Rectal smooth muscle tissue (tissue), 1 donor: Measurements from ENCODE around the gene KNCN.

Experiments
- H3K27ac ChIP-seq: one replicate; pipeline ENCODE4 v1.7.0; 2013; ENCODE audit warnings: low read depth, low read length, inconsistent platforms
- H3K27me3 ChIP-seq: one replicate; pipeline ENCODE4 v1.7.0; 2013; ENCODE audit warnings: low read length; ENCODE audit not compliant: control insufficient read depth, insufficient read depth
- H3K36me3 ChIP-seq: one replicate; pipeline ENCODE4 v1.7.0; 2013; ENCODE audit warnings: low read length; ENCODE audit not compliant: control insufficient read depth, insufficient read depth
- H3K4me1 ChIP-seq: one replicate; pipeline ENCODE4 v1.7.0; 2013; ENCODE audit warnings: low read length; ENCODE audit not compliant: control insufficient read depth, insufficient read depth
- H3K4me3 ChIP-seq: one replicate; pipeline ENCODE4 v1.7.0; 2013; ENCODE audit warnings: low read length
- H3K9ac ChIP-seq: one replicate; pipeline ENCODE4 v1.7.0; 2013; ENCODE audit warnings: low read length

Gene KNCN

DNA sequence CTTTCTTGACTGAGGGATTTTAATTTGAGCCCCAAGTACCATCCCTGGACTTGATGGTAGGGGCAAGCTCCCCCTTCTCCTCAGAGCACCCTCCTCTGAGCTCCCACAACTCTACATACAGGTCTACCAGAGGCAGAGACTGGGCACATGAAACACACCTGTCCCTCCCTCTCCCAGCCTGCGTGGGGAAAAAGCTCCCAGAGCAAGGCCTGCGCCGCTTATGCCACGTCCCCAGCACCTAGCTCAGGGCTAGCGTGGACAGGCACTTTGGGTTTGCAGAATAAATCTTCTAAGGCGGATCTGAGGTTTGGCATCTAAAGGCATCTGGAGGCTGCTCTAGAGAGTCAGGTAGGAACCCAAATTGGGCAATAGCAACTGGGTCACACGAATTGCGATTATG is 7.5 kb upstream of the KNCN start:
- peaks cover 19% of the 10 kb centered on the region for H3K36me3 ChIP-seq
- no peak overlapping the region for H3K4me3 ChIP-seq
- H3K4me1 ChIP-seq: no peaks in the 10 kb centered on the region
- H3K27me3 ChIP-seq: no peaks in the 10 kb centered on the region
- no peak overlapping the region for H3K27ac ChIP-seq
- H3K9ac ChIP-seq: no peak overlapping the region

GRCh38 chr1:46558141-46558963 is 6.9 kb upstream of the KNCN start:
- Histone ChIP-seq H3K9ac (no peak overlapping the region), H3K36me3 (peaks cover 19% of the 10 kb centered on the region), H3K4me1 (no peaks in the 10 kb centered on the region), H3K27me3 (no peaks in the 10 kb centered on the region), H3K4me3 (no peak overlapping the region), H3K27ac (no peak overlapping the region)

DNA sequence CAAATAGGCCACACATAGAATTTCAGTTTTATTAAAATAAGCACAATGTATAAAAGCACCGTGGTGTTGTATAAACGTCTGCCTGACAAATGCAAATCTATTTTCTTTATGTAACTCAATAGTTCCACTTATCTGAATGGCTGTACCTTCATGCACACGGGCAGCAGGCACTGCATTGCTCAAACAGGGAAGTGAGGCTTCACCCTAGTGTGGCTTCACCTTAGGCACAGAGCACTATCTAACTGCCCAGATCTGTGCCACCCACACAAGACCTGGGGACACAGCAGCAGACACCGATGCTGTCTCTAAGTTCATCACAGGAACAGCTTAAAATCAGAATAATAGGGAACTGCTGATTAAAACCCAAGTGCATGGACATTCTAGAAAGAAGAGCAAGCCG is 6.0 kb upstream of the KNCN start:
- no peak overlapping the region for H3K4me3 ChIP-seq
- H3K4me1 ChIP-seq: no peaks in the 10 kb centered on the region
- peaks cover 17% of the 10 kb centered on the region for H3K36me3 ChIP-seq
- H3K9ac ChIP-seq: no peak overlapping the region
- no peak overlapping the region for H3K27ac ChIP-seq
- no peaks in the 10 kb centered on the region for H3K27me3 ChIP-seq

- no peaks in the 10 kb centered on the region for H3K27me3 ChIP-seq
- no peak overlapping the region for H3K27ac ChIP-seq
- H3K9ac ChIP-seq: no peak overlapping the region
- H3K4me3 ChIP-seq: no peak overlapping the region
- H3K4me1 ChIP-seq: no peaks in the 10 kb centered on the region
- peaks cover 14% of the 10 kb centered on the region for H3K36me3 ChIP-seq
Measured at GRCh38 chr1:46556822-46557221, 5.4 kb upstream of the KNCN start.

DNA sequence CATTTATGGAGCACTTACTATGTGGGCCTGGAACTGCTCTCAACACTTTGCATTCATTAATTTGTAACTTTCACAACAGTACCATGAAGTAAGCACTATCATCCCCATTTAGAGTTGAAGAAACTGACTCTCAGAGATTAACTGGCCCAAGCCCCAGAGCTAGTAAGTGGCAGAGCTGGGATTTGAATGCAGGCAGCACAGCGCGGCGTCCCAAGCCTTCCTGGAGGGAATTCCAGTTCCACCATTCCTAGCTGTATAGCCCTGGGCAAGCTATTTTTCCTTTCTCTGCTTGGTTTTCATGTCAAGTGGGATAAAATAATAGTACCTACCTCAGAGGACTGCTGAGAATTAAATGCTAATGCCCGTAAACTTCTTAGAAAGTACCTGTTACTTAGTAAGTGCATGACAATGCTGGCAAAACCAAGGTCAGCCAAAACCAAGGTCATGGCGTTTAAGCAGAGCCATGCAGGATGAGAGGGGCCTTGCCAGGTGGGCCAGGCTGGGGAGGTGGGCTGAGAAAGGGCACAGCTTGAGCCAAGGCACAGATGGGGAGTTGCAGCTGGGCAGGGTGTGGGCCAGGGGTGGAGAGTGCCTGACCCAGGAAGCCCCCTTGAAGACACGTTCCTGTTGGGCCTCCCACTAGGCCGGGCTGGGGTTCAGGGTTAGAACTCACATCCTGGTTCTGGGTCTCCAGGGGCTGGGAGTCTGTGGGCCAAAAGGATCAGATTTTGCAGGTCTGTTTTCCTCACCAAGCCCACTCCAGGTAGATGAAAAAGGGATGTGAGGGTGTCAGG is 4.6 kb upstream of the KNCN start:
- peaks cover 12% of the 10 kb centered on the region for H3K36me3 ChIP-seq
- H3K27me3 ChIP-seq: no peaks in the 10 kb centered on the region
- no peak overlapping the region for H3K9ac ChIP-seq
- H3K4me3 ChIP-seq: no peak overlapping the region
- no peak overlapping the region for H3K27ac ChIP-seq
- H3K4me1 ChIP-seq: no peaks in the 10 kb centered on the region

GRCh38 chr1:46554597-46555381 is 3.3 kb upstream of the KNCN start:
- no peaks in the 10 kb centered on the region for H3K27me3 ChIP-seq
- H3K9ac ChIP-seq: no peak overlapping the region
- H3K27ac ChIP-seq: no peak overlapping the region
- H3K4me1 ChIP-seq: no peaks in the 10 kb centered on the region
- H3K4me3 ChIP-seq: no peak overlapping the region
- H3K36me3 ChIP-seq: peaks cover 3% of the 10 kb centered on the region

DNA sequence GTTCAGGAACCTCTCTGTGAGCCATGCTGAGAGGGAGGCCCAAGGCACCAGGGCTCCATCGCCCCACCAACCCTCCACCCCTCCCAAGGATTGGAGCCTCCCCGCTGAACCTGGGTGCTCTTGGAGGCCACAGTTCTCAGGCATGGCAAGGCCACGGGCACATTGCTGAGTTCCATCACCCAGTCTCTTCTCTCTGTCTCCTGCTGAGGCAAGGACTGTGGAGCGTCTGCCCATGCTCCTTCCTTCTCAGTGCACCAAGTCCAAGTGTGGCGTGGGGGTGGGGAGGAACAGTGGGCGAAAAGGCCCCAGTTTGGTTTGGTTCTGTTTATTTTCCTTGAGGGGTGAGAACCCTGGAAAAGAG is 2.8 kb upstream of the KNCN start:
- no peaks in the 10 kb centered on the region for H3K36me3 ChIP-seq
- H3K27ac ChIP-seq: no peak overlapping the region
- H3K4me1 ChIP-seq: no peaks in the 10 kb centered on the region
- H3K9ac ChIP-seq: no peak overlapping the region
- H3K4me3 ChIP-seq: no peak overlapping the region
- H3K27me3 ChIP-seq: no peaks in the 10 kb centered on the region

DNA sequence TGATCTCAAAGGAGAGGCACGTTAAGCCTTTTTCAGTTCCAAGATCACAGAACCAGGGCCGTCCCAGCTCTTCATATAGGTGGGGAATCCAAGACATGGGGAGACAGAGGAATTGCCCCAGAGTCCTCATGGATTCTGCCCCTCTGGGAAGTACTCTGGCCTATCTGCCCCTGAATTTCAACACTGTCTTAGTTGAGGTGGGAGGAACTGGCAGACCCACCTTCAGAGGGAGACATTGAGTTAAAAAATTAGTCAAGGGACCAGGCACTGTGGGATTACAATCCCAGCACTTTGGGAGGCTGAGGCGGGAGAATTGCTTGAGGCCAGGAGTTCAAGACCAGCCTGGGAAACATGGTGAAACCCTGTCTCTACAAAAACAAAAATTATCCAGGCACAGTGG is 2.1 kb upstream of the KNCN start:
- Histone ChIP-seq H3K27me3 (no peaks in the 10 kb centered on the region), H3K4me1 (no peaks in the 10 kb centered on the region), H3K9ac (no peak overlapping the region), H3K4me3 (no peak overlapping the region), H3K27ac (no peak overlapping the region), H3K36me3 (no peaks in the 10 kb centered on the region)

- H3K4me3 ChIP-seq: no peak overlapping the region
- H3K36me3 ChIP-seq: no peaks in the 10 kb centered on the region
- no peak overlapping the region for H3K9ac ChIP-seq
- H3K4me1 ChIP-seq: no peaks in the 10 kb centered on the region
- H3K27me3 ChIP-seq: no peaks in the 10 kb centered on the region
- no peak overlapping the region for H3K27ac ChIP-seq
Measured at GRCh38 chr1:46552357-46553237, 1.1 kb upstream of the KNCN start.

DNA sequence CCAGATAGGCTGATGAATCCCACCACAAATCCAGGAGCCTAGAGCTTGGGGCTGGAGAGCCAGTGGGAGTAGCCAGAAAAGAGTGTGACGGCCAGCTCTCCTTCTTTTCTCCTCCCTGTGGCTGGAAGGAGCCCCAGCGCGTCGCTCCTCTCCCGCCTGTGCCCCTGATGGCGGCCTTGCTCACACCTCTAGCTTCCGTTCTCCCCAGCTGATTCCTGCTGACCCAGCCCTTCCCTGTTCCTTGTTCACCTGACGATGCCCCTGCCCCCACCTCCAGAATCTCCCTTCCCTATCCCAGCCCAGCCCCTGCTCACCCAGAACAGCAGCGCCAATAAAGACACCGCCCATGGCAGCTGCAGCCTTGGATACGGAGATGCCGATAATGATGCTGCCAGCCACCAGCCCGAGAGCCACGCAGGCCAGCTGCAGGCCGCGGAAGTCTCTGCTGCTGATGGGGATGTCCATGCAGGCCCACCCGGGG is 656 bp downstream of the KNCN start:
- H3K4me1 ChIP-seq: no peaks in the 10 kb centered on the region
- no peak overlapping the region for H3K4me3 ChIP-seq
- no peaks in the 10 kb centered on the region for H3K36me3 ChIP-seq

GRCh38 chr1:46549697-46550681 is 1.5 kb downstream of the KNCN start:
- Histone ChIP-seq H3K9ac (no peak overlapping the region), H3K27ac (no peak overlapping the region), H3K27me3 (no peaks in the 10 kb centered on the region), H3K4me3 (no peak overlapping the region), H3K36me3 (no peaks in the 10 kb centered on the region), H3K4me1 (no peaks in the 10 kb centered on the region)

More for the DNA sequence above, 656 bp downstream of the KNCN start:
- no peaks in the 10 kb centered on the region for H3K27me3 ChIP-seq
- no peak overlapping the region for H3K9ac ChIP-seq
- no peak overlapping the region for H3K27ac ChIP-seq
